NCI-H510A (cell line): ENCODE data around the gene WASL.
"Not testable (repeated sequence)": the region's sequence is repeated elsewhere in the genome, so short reads cannot be mapped to it uniquely, and the experiment has no call there.

Experiments
- DNase-seq: peaks from one replicate; lab custom pipeline; 2025; lab: John Stamatoyannopoulos, UW

WASL gene

GRCh38 chr7:123732413-123733091 lies 16.3 kb downstream of the WASL start:
- no peak for DNase-seq

GRCh38 chr7:123729218-123729578 lies 19.6 kb downstream of the WASL start:
- no peak for DNase-seq

- DNase-seq: no peak
These were observed 21.5 kb downstream of the WASL start for GRCh38 chr7:123727071-123727837.

GRCh38 chr7:123725586-123726171 lies 23.1 kb downstream of the WASL start:
- no peak for DNase-seq

- DNase-seq: no peak
These were observed 24.0 kb downstream of the WASL start for GRCh38 chr7:123724817-123725253.

- DNase-seq: no peak
These were observed 24.9 kb downstream of the WASL start for GRCh38 chr7:123723913-123724312.

GRCh38 chr7:123720527-123720926 lies 28.3 kb downstream of the WASL start:
- not testable (repeated sequence) for DNase-seq

GRCh38 chr7:123719197-123719721 lies 29.5 kb downstream of the WASL start:
- no peak for DNase-seq

- no peak for DNase-seq
These were observed 30.0 kb downstream of the WASL start for GRCh38 chr7:123718773-123719172.

GRCh38 chr7:123717689-123718088 lies 31.1 kb downstream of the WASL start:
- no peak for DNase-seq

GRCh38 chr7:123716877-123717276 lies 31.9 kb downstream of the WASL start:
- DNase-seq: no peak

GRCh38 chr7:123715799-123716198 lies 33.0 kb downstream of the WASL start:
- no peak for DNase-seq

- no peak for DNase-seq
These were observed 33.6 kb downstream of the WASL start for GRCh38 chr7:123715198-123715597.

GRCh38 chr7:123714296-123715080 lies 34.3 kb downstream of the WASL start:
- DNase-seq: no peak

- no peak for DNase-seq
These were observed 36.2 kb downstream of the WASL start for GRCh38 chr7:123712619-123713018.

GRCh38 chr7:123711832-123712293 lies 36.9 kb downstream of the WASL start:
- DNase-seq: no peak

GRCh38 chr7:123710683-123711082 lies 38.1 kb downstream of the WASL start:
- no peak for DNase-seq

GRCh38 chr7:123709525-123709924 lies 39.3 kb downstream of the WASL start:
- DNase-seq: no peak

GRCh38 chr7:123705211-123705901 lies 43.4 kb downstream of the WASL start:
- no peak for DNase-seq

GRCh38 chr7:123695944-123696677 lies 52.7 kb downstream of the WASL start:
- DNase-seq: no peak

GRCh38 chr7:123692471-123692877 lies 56.3 kb downstream of the WASL start:
- no peak for DNase-seq
